Kidney capillary endothelial cell (primary cell): ENCODE measurements around the gene FCGBP.
"Not testable (repeated sequence)": the region's sequence is repeated elsewhere in the genome, so short reads cannot be mapped to it uniquely, and the experiment has no call there.

Experiments used
- DNase-seq: peaks from one replicate; pipeline ENCODE4 v3.0.0-alpha.2; 2018; ENCODE audit warnings: low spot score

Gene FCGBP

DNA sequence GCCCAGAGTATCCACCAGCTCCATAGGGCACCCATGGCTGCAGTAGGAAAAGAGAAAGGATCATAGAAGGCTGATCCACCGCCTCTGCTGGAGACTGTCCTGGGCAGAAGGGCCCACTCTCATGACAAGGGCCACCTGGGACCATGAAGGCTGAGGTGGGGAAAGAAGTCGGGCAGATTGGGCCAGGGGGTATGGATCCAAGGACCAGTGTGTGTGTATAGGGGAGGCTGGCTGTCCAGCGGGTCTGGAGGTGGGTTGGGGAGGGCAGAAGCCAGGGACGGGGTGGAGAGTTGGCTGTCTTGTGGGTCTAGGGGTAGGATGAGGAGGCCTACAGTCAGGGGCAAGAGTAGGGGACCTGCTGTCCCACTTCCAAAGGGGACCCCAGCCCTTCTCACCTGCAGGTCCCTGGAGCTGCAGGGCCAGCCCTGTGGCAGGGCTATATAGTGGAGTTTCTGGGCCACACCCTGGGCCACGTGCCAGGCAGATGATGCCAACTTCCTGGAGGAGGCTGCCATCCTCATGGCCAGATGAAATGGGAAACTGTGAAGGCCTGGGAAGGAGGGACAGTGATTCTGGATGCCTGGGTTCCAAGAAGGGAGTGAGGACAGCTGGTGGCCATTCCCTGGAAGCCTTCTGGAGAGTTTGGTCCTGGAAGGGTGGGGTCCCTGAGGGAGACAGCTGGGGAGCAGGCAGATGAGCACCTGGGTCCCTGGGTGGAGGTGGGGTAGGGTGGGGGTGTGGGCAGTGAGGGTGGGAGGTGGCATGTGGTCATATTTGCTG, at the start of gene FCGBP:
Gene FCGBP, minus strand, starts transcription at position 51 of the 780 bp plus-strand sequence.
- no peak for DNase-seq

DNA sequence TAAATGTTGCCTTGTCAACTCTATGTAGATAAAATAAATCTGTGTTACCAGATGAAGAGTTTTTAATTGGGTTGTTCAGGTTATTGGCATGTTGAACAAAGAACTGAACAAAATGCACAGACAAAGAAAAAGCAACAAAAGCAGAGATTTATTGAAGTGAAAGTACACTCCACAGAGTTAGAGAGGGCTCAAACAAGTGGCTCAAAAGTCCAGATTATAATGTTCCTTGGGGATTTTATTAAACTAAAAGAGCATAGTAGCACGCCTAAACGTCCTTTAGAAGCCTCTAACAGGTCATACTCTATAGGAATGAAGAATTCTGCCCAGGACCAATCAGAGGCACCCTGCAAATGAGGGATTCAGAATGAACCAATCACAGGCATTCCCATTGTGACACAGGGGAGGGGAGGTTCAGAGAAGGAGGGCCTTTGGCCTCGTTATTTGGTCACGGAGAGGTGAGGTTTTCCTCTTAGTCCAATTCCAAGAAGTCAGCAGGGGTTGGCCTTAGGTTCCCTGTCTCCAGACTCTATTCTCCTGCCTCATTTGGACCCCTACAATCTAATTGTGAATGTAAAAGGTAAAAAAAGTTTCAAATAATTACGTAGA, 49.4 kb upstream of the FCGBP start:
- DNase-seq, result no peak

DNA sequence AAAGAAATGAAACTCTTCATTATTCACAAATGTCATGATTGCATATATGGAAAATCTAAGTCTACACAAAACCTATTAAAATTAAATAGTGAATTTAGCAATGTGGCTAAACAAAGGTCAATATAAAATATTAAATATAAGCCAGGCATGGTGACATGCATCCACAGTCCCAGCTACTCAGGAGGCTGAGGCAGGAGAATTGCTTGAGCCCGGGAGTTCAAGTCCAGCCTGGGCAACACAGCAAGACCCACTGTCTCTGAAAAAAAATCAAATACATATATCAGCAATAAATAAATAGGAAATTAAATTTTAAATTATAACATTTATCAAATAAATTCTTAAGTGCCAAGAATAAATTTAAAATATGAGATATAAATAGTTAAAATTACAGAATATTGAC, 48.4 kb upstream of the FCGBP start:
- DNase-seq, result no peak

DNA sequence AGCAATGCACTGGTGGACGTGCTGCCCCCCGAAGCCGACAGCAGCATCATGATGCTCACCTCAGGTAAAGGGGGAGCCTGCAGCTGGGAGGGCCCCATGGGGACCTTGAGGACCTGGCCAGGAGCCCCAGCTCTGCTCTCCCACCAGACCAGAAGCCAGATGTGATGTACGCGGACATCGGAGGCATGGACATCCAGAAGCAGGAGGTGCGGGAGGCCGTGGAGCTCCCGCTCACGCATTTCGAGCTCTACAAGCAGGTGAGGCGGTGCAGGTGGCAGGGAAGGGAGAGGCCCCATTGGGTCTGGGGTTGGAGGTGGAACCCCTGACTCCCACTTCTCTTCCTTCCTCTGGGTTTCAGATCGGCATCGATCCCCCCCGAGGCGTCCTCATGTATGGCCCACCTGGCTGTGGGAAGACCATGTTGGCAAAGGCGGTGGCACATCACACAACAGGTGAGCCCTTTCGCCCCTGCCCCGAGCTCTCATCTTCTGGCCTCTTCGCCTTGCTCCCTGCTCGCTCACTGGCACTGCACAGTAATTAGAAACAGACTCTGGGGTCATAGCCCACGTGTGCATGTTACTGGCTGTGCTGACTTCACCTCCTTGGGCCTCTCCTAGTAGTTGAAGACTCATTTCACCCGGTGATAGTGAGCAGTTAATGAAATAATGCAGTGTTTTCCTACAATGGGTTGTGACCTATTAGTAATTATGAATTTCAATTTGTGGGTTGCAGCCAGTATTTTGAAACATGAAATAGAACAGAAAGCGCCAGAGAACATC, 40.1 kb upstream of the FCGBP start:
- DNase-seq, result no peak

DNA sequence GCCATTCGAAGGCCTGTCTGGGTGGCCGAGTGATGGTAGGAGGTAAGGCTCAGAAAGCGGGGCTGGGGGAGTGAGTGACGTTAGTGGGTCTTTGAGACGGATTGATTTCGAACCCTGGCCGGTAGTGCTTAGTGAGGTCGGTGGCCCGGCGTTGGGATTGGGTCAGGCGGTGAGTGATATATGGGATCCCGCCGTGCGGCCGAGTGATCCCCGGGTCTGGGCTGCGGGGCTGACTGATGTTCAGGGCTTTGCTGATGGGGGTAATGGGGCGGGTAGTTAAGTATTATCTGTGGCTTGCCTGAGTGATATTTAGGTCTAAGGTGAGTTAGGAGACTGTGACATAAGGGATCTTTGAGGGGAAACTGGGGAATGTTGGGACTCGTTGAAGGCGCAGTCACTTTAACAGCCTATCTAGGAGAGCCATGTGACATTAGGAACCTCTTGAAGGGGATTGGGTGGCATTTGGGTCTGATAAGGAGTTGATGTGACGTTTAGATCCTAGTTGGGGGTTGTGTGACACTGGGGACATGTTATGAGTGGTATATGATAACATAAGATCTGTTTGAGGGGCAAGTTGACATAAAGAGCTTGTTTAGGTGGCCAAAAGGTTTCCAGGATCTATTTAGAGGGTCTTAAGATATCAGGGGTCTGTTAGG, 37.1 kb upstream of the FCGBP start:
- DNase-seq, result no peak

DNA sequence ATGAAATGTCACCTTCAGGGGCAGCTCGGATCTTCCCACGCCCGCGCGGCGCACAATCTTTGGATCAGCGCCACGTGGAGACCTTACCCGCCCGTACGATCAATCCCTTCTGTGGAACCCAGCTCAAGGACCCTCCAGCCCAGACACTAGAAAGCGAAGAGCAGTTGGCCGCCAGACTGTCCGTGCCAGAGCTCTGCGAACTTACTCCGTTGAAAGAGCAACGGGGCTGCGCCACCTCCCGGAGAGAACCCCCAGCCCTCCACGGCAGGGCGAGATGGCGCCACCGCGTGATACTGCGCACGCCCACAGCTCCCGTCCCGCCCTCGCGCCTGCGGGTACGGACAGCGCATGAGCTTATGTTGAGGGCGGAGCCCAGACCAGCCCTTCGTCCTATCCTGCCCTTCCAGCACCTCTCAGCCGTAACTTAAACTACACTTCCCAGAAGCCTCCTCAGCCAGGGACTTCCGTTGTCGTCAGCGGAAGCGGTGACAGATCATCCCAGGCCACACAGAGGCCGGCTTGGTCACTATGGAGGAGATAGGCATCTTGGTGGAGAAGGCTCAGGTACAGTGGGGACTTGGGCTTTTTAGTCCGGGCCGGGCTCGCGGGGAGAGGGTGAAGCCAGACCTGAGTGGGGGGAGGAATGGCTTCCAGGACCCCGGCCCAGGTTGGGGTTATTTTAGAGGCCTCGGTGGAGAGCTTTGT, 36.4 kb upstream of the FCGBP start, which contains the start of gene PSMC4:
Gene PSMC4, plus strand, starts transcription at position 491 of the 705 bp plus-strand sequence. Its CDS starts 38 bp downstream, at position 529.
- DNase-seq, result peak; percentile 99

DNA sequence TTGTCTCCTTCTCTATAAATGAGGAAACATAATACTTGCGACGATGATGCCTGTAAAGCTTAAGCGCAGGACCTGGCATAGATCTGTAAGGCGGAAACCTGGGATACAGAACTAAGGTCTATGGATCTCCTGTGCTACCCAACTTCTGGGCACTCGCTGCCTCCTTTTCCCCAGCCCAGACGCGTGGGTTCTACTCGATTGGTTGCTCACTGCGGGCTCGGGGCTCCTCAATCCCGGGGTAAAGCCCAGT, 35.9 kb upstream of the FCGBP start:
- no peak for DNase-seq

DNA sequence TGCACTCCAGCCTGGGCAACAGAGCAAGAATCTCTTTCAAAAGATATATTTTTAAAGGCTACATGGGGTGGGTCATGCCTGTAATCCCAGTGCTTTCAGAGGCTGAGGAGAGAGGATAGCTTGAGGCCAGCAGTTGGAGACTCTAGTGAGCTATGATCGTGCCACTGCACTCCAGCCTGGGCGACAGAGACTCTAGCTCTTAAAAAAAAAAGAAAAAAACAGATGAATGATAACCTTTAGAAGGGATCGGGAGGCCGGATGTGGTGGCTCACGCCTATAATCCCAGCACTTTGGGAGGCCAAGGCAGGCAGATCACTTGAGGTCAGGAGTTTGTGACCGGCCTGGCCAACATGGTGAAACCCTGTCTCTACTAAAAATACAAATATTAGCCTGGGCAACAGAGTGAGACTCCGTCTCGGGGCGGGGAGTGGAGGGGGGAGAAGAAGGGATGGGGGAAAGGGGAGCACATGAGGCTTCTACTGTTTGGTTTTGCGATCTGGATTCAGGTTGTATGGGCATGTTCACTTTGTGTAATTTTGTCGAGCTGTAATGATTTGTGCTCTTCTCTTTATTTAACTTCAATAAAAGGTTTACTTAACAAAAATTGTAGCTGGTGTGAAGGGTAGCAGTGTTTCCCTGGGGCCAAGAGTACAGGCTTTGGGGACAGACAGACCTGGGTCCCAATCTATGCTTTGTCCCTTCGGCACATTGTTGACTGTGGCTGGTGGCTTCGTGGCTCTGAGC, 35.4 kb upstream of the FCGBP start:
- DNase-seq, result peak; percentile 1

DNA sequence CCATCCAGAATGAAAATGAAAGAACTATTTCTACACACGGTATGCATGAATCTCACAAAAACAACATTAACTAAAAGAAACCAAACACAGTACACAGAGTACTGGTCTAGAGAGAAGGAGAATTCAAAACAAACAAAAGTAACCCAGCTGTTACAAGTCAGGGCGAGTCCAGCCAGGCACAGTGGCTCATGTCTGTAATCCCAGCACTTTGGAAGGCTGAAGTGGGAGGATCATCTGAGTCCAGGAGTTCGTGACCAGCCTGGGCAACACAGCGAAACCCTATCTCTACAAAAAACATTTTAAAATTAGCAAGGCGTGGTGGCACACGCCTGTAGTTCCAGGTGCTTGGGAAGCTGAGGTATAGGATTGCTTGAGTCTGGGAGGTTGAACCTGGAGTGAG, 34.8 kb upstream of the FCGBP start:
- DNase-seq, result no peak

DNA sequence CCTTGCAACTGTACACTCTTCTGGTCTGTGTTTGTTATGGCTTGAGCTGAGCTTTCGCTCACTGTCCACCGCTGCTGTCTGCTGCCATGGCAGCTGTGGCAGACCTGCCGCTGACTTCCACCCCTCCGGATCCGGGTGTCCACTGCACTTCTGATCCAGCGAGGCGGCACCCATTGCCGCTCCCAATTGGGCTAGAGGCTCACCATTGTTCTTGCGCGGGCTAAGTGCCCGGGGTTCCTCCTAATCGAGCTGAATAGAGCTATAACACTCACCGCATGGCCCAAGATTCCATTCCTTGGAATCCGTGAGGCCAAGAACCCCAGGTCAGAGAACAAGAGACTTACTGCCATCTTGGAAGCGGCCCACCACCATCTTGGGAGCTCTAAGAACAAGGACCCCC, 34.4 kb upstream of the FCGBP start:
- DNase-seq, result no peak

DNA sequence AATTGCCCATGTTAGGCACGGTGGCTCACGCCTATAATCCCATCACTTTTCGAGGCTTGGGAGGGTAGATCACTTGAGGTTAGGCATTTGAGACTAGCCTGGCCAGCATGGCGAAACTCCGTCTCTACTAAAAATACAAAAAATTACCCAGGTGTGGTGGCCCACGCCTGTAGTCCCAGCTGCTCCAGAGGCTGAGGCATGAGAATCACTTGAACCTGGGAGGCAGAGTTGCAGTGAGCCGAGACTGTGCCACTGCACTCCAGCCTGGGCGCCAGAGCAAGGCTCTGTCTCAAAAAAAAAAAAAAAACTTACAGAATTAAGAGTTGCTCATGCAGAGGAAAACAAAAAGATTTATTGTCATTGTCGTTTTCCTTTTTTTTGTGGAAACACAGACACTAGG, 33.1 kb upstream of the FCGBP start:
- DNase-seq, result no peak

DNA sequence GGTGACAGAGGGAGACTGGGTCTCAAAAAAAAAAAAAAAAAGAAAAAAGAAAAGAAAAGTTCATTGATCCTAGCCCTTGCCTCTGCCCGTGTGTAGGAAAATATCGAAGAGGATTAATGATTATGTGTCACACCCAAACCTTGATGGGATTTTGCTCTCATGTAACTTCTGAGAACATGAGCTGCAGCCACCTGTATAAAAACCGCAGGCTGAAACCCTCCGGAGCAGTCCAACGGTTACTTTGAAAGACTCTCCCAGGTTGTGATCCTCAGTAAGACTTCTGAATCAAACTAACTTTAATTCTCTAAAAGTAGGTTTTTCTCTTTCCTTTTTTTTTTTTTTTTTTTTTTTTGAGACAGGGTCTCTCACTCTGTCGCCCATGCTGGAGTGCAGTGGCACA, 32.2 kb upstream of the FCGBP start:
- no peak for DNase-seq

DNA sequence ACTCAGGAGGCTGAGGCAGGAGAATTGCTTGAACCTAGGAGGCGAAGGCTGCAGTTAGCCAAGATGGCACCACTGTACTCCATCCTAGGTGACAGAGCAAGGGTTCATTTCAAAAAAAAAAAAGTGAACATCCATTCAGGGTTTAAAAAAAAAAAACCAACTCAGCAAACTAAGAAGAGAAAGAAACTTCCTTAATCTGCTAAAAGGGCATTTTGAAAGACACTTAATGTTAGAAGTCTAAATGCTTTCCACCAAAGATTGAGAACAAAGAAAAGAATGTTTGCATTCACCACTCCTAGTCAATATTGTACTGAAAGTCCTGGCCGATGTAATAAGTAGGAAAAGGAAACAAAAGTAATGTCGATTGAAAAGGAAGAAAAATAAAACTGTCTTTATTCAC, 29.5 kb upstream of the FCGBP start:
- no peak for DNase-seq

DNA sequence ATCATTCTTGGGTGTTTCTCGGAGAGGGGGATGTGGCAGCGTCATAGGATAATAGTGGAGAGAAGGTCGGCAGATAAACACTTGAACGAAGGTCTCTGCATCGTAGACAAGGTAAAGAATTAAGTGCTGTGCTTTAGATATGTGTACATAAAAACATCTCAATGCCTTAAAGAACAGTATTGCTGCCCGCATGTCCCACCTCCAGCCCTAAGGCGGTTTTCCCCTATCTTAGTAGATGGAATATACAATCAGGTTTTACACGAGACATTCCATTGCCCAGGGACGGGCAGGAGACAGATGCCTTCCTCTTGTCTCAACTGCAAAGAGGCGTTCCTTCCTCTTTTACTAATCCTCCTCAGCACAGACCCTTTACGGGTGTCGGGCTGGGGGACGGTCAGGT, 25.0 kb upstream of the FCGBP start:
- not testable (repeated sequence) for DNase-seq

DNA sequence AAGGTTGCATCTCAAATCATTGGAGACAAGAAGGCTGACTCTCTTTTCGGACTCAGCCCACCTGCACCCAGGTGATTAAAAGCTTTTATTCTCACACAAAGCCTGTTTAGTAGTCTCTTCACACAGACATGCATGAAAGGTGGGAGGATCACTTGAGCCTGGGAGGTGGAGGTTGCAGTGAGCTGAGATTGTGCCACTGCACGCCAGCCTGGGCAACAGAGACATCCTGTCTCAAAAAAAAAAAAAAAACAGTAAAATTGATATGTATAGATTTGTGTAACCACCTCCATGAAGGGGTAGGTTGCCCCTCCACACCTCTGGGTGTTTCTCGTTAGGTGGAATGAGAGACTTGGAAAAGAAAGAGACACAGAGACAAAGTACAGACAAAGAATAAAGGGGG, 24.5 kb upstream of the FCGBP start:
- not testable (repeated sequence) for DNase-seq

DNA sequence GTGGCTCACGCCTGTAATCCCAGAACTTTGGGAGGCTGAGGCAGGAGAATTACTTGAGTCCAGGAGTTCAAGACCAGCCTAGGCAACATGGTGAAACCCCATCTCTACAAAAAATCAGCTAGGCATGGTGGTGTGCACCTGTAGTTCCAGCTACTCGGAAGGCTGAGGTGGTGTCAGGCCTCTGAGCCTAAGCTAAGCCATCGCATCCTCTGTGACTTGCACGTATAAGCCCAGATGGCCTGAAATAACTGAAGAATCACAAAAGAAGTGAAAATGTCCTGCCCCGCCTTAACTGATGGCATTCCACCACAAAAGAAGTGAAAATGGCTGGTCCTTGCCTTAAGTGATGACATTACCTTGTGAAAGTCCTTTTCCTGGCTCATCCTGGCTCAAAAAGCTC, 23.5 kb upstream of the FCGBP start:
- DNase-seq, result not testable (repeated sequence)

DNA sequence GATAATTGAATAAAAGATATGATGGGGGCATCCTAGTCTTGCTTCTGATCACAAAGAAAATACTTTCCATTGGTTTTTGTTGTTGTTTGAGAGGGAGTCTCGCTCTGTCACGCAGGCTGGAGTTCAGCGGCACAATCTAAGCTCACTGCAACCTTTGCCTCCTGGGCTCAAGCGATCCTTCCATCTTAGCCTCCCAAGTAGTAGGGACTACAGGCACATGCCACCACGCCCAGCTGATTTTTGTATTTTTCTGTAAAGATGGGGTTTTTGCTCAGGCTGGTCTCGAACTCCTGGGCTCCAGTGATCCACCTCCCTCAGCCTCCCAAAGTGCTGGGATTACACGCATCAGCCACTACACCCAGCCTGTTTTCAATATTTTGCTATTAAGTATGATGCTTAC, 19.5 kb upstream of the FCGBP start:
- DNase-seq, result no peak

DNA sequence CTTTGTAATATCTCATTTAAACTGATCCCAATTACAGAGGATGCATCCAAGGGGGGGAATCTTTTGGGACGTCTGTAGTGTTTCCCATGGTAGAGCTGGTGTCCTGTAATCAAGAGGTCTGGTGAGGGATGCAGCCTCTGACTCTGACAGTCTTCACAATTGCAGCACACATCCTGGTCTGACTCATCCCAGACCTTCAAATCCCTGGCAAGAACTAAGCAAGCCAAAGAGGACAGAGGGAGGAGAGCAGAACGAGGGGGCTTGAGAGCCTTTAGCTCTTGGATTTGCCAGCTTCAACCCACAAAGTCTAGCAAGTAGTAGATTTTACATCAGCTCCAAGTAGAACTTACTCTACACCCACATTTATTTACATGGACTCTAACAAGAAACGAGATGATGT, 17.3 kb upstream of the FCGBP start:
- peak; percentile 16 for DNase-seq

DNA sequence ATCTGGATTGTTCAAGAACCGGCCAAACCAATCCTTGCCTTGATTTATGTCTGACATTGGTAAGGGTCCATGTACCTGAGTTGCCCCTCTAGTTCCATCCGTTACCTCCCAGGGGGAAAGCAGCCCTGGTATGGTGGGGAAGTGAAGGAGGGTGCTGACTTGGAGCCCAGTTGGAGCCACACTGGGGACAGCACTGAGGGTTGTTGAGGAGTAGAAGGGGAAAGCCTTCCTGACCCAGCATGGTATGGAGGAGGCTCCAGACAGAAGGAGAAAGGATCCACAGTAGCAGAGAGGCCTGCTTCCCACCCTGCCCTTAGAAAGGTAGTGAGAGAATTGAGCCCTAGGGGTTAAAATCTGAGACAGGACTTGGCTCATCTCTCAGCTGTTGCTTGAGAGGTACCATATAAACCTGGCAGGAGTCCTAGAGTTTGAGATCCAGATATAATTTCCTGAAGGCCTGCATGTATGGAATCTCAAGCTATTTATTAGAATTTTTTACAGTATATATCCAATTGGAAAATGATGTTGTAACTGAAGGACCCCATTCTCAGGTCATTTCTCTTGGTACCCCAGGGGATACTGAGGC, 16.7 kb upstream of the FCGBP start:
- no peak for DNase-seq

DNA sequence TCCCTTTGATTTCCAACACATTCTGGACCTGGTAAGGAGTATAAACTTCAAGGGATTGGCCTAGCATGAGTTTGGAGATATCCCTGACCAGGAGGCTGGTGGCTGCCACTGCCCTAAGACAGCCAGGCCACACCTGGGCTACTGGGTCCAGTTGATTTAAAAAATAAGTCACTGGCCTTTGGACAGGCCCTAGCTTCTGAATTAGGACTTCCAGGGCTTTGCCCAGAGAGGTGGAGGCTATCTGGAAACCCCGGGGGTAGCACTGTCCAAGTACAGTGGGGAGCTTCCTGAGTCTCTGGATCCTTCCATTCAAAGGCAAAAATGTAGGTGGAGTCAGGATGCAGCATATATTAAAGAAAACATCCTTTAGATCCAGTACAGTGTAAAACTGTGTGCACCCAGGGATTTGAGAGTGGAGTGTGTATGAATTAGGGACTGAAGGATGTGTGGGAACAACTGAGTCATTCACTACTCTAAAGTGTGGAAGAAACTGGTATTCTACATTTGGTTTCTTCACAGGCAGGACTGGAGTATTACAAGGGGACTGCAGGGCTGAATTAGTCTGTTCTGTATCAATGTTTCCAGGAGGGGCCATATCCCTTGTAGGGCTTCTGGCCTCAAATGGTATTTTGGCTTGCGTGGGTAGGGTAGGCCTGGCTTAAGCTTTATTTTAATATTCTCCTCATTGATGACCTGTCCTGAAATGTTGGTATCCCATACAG, 14.8 kb upstream of the FCGBP start:
- no peak for DNase-seq
